Ramos (cell line): ENCODE measurements around the gene DNAJB7.
"Not testable (repeated sequence)": the region's sequence is repeated elsewhere in the genome, so short reads cannot be mapped to it uniquely, and the experiment has no call there.

Source experiments
- in situ Hi-C: fragments of 300-500 bp; cut with MboI; formaldehyde crosslinking; loops from one replicate; pipeline ENCODE4 v1.14.3; 2022; ENCODE audit warnings: low sequenced_read_pairs; ENCODE audit not compliant: unreplicated experiment

Gene DNAJB7

DNA sequence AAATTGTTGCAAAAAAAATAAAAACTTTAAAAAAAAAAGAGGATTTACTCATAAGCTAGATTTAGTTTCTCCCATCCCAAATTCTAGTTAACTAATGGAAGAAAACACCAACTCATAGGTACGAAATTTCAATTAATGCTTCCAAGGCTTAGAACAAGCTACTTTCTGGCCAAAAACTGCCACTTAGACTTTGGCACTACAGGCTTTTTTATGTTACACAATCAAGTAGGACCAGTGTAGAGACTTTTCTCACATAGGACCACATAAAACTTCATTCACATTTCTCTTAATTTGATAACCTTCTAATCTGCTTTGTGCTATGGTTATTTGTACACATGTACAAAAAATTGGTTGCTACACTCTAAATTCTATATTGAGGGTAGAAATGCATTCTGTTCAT, 8.6 kb downstream of the DNAJB7 start:
- in situ Hi-C loops, result no loop called here

- in situ Hi-C loops, result not testable (repeated sequence)
Measured at GRCh38 chr22:40845816-40846215, 16.1 kb downstream of the DNAJB7 start.

DNA sequence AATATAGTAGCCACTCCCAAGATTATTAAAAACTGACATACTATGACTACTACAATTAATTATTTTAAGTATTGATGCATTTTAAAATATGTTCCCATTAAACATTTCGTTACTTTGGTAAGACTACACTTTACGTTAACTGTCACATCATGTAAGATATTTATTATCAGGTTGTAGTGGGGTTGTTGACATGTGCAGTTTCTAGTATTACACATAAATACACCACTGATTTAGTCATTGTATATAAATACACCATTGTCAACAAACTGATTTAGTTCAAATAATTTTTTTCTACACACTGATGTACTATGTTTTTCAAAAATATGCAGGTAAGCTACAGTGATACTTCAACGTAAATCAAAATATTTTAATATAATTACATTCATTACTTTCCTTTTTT, 17.0 kb downstream of the DNAJB7 start:
- in situ Hi-C loops, result no loop called here

GRCh38 chr22:40838486-40838885, 23.4 kb downstream of the DNAJB7 start:
- in situ Hi-C loops, result no loop called here

DNA sequence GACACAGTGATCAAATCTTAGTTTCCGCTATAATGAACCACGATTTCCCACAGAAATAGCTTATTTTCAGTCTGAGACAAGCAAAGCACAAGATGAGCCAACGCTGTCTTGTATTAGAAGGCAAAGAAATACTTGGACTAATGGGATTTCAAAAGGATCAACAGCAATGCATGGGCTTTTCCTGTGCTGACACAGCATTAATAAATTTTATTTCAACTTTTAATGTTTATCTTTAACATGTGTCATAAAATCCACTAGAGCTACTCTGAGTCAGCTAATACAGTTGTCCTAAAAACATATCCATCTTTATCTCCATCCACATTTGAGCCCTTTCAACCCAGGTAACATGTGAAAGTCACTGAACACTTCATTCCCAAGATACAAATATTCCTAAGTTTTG, 27.3 kb downstream of the DNAJB7 start:
- in situ Hi-C loops, result no loop called here

DNA sequence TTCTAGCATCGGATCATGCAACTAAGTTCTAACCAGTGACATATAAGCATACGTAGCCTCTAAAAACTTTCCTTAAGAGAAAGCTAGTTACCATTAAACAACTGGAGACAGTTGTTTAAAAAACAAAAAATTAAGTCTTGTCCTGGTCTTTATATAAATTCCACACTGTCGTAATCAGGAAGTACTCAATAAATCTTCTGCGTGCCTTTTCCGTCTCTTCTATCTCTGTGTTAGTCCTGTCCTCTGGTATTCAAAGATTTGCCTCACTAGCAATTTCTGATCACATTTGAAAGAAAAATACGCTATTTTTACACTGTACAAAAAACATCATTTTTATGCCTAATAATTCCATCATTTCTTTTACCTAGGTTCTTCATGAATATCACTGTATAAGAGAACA, 32.8 kb downstream of the DNAJB7 start:
- in situ Hi-C loops, result no loop called here

GRCh38 chr22:40826984-40827741, 34.8 kb downstream of the DNAJB7 start:
- in situ Hi-C loops, result no loop called here

- in situ Hi-C loops, result not testable (repeated sequence)
Measured at GRCh38 chr22:40826292-40826691, 35.6 kb downstream of the DNAJB7 start.

- in situ Hi-C loops, result no loop called here
Measured at GRCh38 chr22:40823426-40823825, 38.5 kb downstream of the DNAJB7 start.

DNA sequence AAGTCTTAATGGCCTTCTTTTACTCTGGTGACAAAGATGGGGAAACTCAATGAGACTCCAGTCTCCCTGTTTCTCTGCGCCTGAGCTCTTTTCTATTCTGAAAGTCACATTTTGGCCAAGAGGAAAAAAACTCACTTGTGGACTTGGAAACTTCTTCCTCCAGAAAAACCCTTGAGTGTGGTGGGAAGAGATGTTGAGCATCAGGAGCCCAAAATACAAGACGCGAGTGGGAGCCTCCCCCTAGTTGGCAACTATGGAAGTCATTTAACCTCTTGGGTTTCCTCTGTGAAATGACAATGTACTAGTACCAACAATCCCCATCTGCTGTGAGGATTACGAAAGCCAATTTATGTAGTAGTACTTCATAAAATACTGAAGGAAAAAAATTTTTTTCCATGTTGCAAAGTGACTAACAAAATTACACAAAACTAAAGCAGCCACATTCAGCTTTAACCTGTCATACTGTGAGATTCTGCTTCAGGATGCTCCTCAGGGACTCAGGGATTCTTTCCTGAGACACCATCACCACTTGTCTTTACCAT, 42.2 kb downstream of the DNAJB7 start:
- in situ Hi-C loops, result no loop called here

- in situ Hi-C loops, result no loop called here
Measured at GRCh38 chr22:40818747-40819598, 42.9 kb downstream of the DNAJB7 start, which contains the start of gene SLC25A17. Gene SLC25A17, minus strand, starts transcription at chr22:40819346. Its CDS starts 98 bp downstream, at chr22:40819248.

DNA sequence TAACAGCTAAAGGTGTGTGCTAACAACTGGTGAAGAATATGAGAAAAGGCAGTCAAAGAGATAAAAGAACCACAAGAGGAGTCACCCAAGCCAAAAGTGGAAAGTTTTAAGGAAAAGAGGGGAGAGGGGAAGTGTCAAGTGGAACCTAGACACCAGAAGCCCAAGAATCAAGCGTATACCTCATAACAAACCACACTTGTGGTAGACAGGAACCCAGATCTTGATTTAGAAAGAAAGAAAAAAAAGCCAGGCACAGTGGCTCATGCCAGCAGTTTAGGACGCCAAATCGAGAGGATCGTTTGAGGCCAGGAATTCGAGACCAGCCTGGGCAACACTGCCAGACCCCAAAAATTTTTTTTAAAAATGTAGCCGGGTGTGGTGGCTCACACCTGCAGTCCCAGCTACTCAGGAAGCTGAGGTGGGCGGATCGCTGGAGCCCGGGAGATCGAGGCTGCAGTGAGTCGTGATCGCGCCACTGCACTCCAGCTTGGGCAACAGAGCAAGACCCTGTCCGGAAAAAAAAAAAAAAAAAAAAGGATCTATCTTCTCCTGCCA, 43.6 kb downstream of the DNAJB7 start:
- in situ Hi-C loops, result no loop called here

- in situ Hi-C loops, result no loop called here
Measured at GRCh38 chr22:40817737-40818136, 44.2 kb downstream of the DNAJB7 start.

GRCh38 chr22:40813912-40814315, 48.0 kb downstream of the DNAJB7 start:
- in situ Hi-C loops, result no loop called here
